Endothelial cell of umbilical vein (primary cell): ENCODE data around the gene ATP8A1.

Source experiments
- CTCF ChIP-seq, 2 donors: IDR thresholded peaks; 1 replicate in 1 of 2; 2 replicates in 1 of 2; pipeline ENCODE4 v1.5.1; 2011; ENCODE audit warnings: low read length in 2 of 2, mild to moderate bottlenecking in 2 of 2, moderate library complexity in 2 of 2, control low read depth in 1 of 2, inconsistent platforms in 1 of 2, low read depth in 1 of 2; ENCODE audit not compliant: insufficient read depth in 1 of 2; ENCODE audit errors: extremely low read depth in 1 of 2
- JUN ChIP-seq: IDR thresholded peaks from 2 replicates; pipeline ENCODE4 v1.6.1; 2011; ENCODE audit warnings: borderline replicate concordance, low read depth; ENCODE audit not compliant: insufficient read length, insufficient read depth
- POLR2A ChIP-seq: IDR thresholded peaks from 2 replicates; pipeline ENCODE4 v1.6.1; 2012; ENCODE audit warnings: low read depth, mild to moderate bottlenecking, control low read depth, low read length
- POLR2AphosphoS5 ChIP-seq: IDR thresholded peaks from 2 replicates; pipeline ENCODE4 v1.6.1; 2012; ENCODE audit warnings: low read depth, mild to moderate bottlenecking, control low read depth, low read length, moderate library complexity; ENCODE audit not compliant: insufficient read depth

- TF ChIP-seq CTCF (IDR thresholded peaks at IDR 0.05; ENCODE audit: extremely low read depth in 1 of 2, insufficient read depth in 1 of 2, low read depth in 1 of 2, low read length in 2 of 2), result no peak
- TF ChIP-seq POLR2AphosphoS5, result no peak
- TF ChIP-seq POLR2A, result no peak
- TF ChIP-seq JUN, result no peak
These were observed 95.9 kb downstream of the ATP8A1 start for GRCh38 chr4:42561031-42561430.
